IMR-90 (cell line): ENCODE data around the gene KCNJ10. TPM values are rescaled to one million over a fixed set of nuclear protein-coding genes. Genes with fewer than 3 reads are reported as not detected.

Experiments
- ATAC-seq: fragments of 200-7000 bp; cut with Tn5 transposase; 2 replicates; pipeline ENCODE4 v1.9.1; 2020; ENCODE audit warnings: low read depth, mild to moderate bottlenecking, moderate library complexity
- BruUV-seq: library from RNA; stranded (reverse); fragments of 400-500 nt; replicated peaks from 2 replicates; lab custom pipeline; 2021; lab: Mats Ljungman, UMichigan
- CTCF ChIA-PET: fragments of 300-600 bp; formaldehyde crosslinking; extraction: SDS; loops from one replicate; lab custom pipeline; 2021; ENCODE audit warnings: antibody characterized with exemption; lab: Yijun Ruan, JAX
- POLR2A ChIA-PET: fragments of 300-600 bp; sonication (Branson Sonifier 250); formaldehyde crosslinking; loops from one replicate; lab custom pipeline; 2022; ENCODE audit warnings: antibody characterized with exemption; ENCODE audit not compliant: unreplicated experiment; lab: Charles Lee
- DNase-seq: peaks from one replicate; pipeline ENCODE4 v3.0.0; 2013
- H2AFZ ChIP-seq: replicated peaks from 2 replicates; pipeline ENCODE3; 2013; ENCODE audit warnings: low read length, mild to moderate bottlenecking; ENCODE audit not compliant: poor library complexity
- H2AK5ac ChIP-seq: 2 replicates; pipeline ENCODE4 v1.6.1; 2013; ENCODE audit warnings: low read depth, low read length, inconsistent platforms
- H2AK9ac ChIP-seq: replicated peaks from 2 replicates; pipeline ENCODE3; 2013; ENCODE audit warnings: mild to moderate bottlenecking, low read depth, low read length, moderate library complexity; ENCODE audit not compliant: poor library complexity
- H2BK120ac ChIP-seq: 2 replicates; pipeline ENCODE4 v1.6.1; 2013; ENCODE audit warnings: low read depth, low read length, inconsistent platforms
- H2BK15ac ChIP-seq: 3 replicates; pipeline ENCODE4 v1.6.1; 2013; ENCODE audit warnings: low read depth, low read length, inconsistent platforms
- H2BK20ac ChIP-seq: 2 replicates; pipeline ENCODE4 v1.6.1; 2013; ENCODE audit warnings: low read depth, mild to moderate bottlenecking, inconsistent platforms, low read length, moderate library complexity
- H2BK5ac ChIP-seq: 2 replicates; pipeline ENCODE4 v1.6.1; 2013; ENCODE audit warnings: mild to moderate bottlenecking, low read depth, low read length, inconsistent platforms; ENCODE audit not compliant: poor library complexity, severe bottlenecking
- H3K14ac ChIP-seq: replicated peaks from 2 replicates; pipeline ENCODE4 v1.6.1; 2013; ENCODE audit warnings: low read depth, low read length, inconsistent platforms
- H3K18ac ChIP-seq: 2 replicates; pipeline ENCODE4 v1.6.1; 2013; ENCODE audit warnings: low read depth, low read length, control low read depth
- H3K23ac ChIP-seq: 2 replicates; pipeline ENCODE4 v1.6.1; 2013; ENCODE audit warnings: low read depth, low read length, inconsistent platforms
- H3K27ac ChIP-seq: 2 replicates; pipeline ENCODE4 v1.5.1; 2013; ENCODE audit warnings: mild to moderate bottlenecking, control low read depth, low read length; ENCODE audit not compliant: insufficient read depth
- H3K27me3 ChIP-seq: 2 replicates; pipeline ENCODE4 v1.6.1; 2013; ENCODE audit warnings: low read length; ENCODE audit not compliant: control insufficient read depth, insufficient read depth
- H3K36me3 ChIP-seq: 2 replicates; pipeline ENCODE4 v1.6.1; 2013; ENCODE audit warnings: low read length, mixed read lengths; ENCODE audit not compliant: control insufficient read depth, insufficient read depth
- H3K4ac ChIP-seq: 2 replicates; pipeline ENCODE4 v1.6.1; 2013; ENCODE audit warnings: low read depth, low read length, inconsistent platforms
- H3K4me1 ChIP-seq: 2 replicates; pipeline ENCODE4 v1.6.1; 2013; ENCODE audit warnings: low read length, mixed read lengths; ENCODE audit not compliant: control insufficient read depth, insufficient read depth
- H3K4me2 ChIP-seq: 2 replicates; pipeline ENCODE4 v1.6.1; 2013; ENCODE audit warnings: low read depth, mild to moderate bottlenecking, control low read depth, low read length, moderate library complexity
- H3K4me3 ChIP-seq: 2 replicates; pipeline ENCODE4 v1.5.1; 2013; ENCODE audit warnings: low read depth, mild to moderate bottlenecking, control low read depth, low read length, moderate library complexity; ENCODE audit not compliant: insufficient read depth
- H3K56ac ChIP-seq: 2 replicates; pipeline ENCODE4 v1.6.1; 2013; ENCODE audit warnings: low read length, inconsistent platforms; ENCODE audit not compliant: insufficient read depth; ENCODE audit errors: extremely low read depth
- H3K79me1 ChIP-seq, 2 experiments: 2 replicates each; pipeline ENCODE4 v1.6.1; 2013; ENCODE audit warnings: low read length in 2 of 2, inconsistent platforms in 1 of 2, low read depth in 1 of 2
- H3K9ac ChIP-seq: 2 replicates; pipeline ENCODE4 v1.6.1; 2013; ENCODE audit warnings: low read depth, low read length, control low read depth
- H3K9me1 ChIP-seq: 2 replicates; pipeline ENCODE4 v1.6.1; 2013; ENCODE audit warnings: low read length, inconsistent platforms; ENCODE audit not compliant: insufficient read depth
- H3K9me3 ChIP-seq: 2 replicates; pipeline ENCODE4 v1.6.1; 2013; ENCODE audit warnings: low read length; ENCODE audit not compliant: control insufficient read depth, insufficient read depth
- H4K20me1 ChIP-seq: 2 replicates; pipeline ENCODE4 v1.6.1; 2013; ENCODE audit warnings: low read length, inconsistent platforms; ENCODE audit not compliant: insufficient read depth
- H4K5ac ChIP-seq: 2 replicates; pipeline ENCODE4 v1.6.1; 2013; ENCODE audit warnings: mild to moderate bottlenecking, low read depth, low read length, control low read depth
- H4K8ac ChIP-seq, 2 experiments: 2 replicates each; pipeline ENCODE4 v1.6.1; 2013; ENCODE audit warnings: low read depth in 2 of 2, low read length in 2 of 2, control low read depth in 1 of 2, inconsistent platforms in 1 of 2
- H4K91ac ChIP-seq: 2 replicates; pipeline ENCODE4 v1.6.1; 2013; ENCODE audit warnings: low read depth, low read length, inconsistent platforms; ENCODE audit not compliant: insufficient read depth
- MAFK ChIP-seq: IDR thresholded peaks from 2 replicates; pipeline ENCODE4 v1.6.1; 2012; ENCODE audit warnings: low read depth, low read length, improper control_type of control experiment
- WGBS, 2 experiments: methylation state at CpG; one replicate each; pipeline versions ENCODE4 v1.1.5 to v1.1.7; 2013; ENCODE audit warnings: missing lambda C conversion rate in 2 of 2; ENCODE audit not compliant: insufficient read length in 1 of 2; ENCODE audit errors: extremely low coverage in 2 of 2; 5-methylcytosine and 5-hydroxymethylcytosine counted together
- dilution Hi-C: fragments of 300-500 bp; cut with HindIII; formaldehyde crosslinking; loops from one replicate; pipeline ENCODE4 v1.14.3; 2018; ENCODE audit warnings: low sequenced_read_pairs; ENCODE audit not compliant: unreplicated experiment
- in situ Hi-C: fragments of 300-500 bp; cut with MboI; formaldehyde crosslinking; loops from 3 replicates; pipeline ENCODE4 v1.14.3; 2019; ENCODE audit warnings: low sequenced_read_pairs, inconsistent platforms, mixed read lengths
- intact Hi-C: fragments of 100-400 bp; cut with micrococcal nuclease; formaldehyde crosslinking; loops from 2 replicates; pipeline ENCODE4 v1.10.0; 2022
- polyA plus RNA-seq, 3 experiments: library from polyadenylated mRNA; depleted of rRNA; stranded (reverse); fragments of >200 nt; gene quantifications; 2 replicates each; pipeline ENCODE4 v1.2.3, GENCODE V29; 2012; ENCODE audit warnings: low replicate concordance in 1 of 3
- total RNA-seq: library from RNA; depleted of rRNA; stranded (reverse); fragments of >200 nt; gene quantifications from 2 replicates; pipeline ENCODE4 v1.2.3, GENCODE V29; 2012

Gene KCNJ10
- total and polyA plus RNA-seq, 2 of the 4 experiments (the other 2 are of a cell fraction), result not detected

DNA sequence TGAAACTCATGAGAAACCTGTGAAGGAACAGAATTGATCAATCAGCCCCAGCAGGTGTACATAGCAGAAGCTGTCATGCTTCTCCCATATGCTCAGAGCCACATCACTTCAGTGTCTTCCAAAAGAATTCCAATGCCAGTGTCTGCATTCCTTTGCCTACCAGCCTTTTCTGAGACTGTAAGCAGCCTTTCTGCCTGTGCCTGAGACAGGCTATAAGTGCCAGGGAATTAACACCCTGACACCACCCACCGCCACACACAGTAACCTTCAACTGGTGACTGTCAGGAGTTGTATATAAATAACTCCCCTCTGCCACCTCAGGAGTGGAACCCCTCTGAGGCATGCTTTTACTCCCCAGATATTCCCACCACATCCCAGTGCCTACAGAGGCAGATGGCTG lies 77.8 kb downstream of the KCNJ10 start:
- intact Hi-C loops, result no loop called here
- CTCF ChIA-PET, result interaction anchor here (1.0 to 1.2 kb wide), 2 partner anchors 15 to 16 kb away, joined by 3 to 4 read pairs; no protein-coding TSS in a partner anchor

More for the DNA sequence above, 77.8 kb downstream of the KCNJ10 start:
- H2BK5ac ChIP-seq, result no peak overlapping the region
- no peak overlapping the region for H3K27ac ChIP-seq
- no peak overlapping the region for H3K56ac ChIP-seq
- no peaks in the 10 kb centered on the region for H3K79me1 ChIP-seq
- no peak for DNase-seq
- H2AK5ac ChIP-seq, result no peak overlapping the region
- H2AFZ ChIP-seq, result peak overlapping the region; percentile 48
- no TSS peak for BruUV-seq
- H3K4me1 ChIP-seq, result peaks cover 2% of the 10 kb centered on the region; the same call in 1 of the 2 replicates
- H3K9ac ChIP-seq, result no peak overlapping the region
- no peak overlapping the region for H2BK120ac ChIP-seq
- H3K4me3 ChIP-seq, result no peak overlapping the region
- no peak overlapping the region for H3K18ac ChIP-seq
- no peak overlapping the region for H2BK20ac ChIP-seq
- H3K9me1 ChIP-seq, result no peaks in the 10 kb centered on the region
- H3K36me3 ChIP-seq, result no peaks in the 10 kb centered on the region
- no peak overlapping the region for H3K23ac ChIP-seq
- no peak overlapping the region for H4K8ac ChIP-seq
- no peak for TF ChIP-seq MAFK
- H3K4me2 ChIP-seq, result no peak overlapping the region
- ATAC-seq, result 0 out of 2 replicates have a peak, but pooled peaks have one; percentile 30
- H4K5ac ChIP-seq, result no peak overlapping the region
- POLR2A ChIA-PET, result no interaction called here
- in situ Hi-C loops (no loop called here), dilution Hi-C loops (no loop called here)
- H2AK9ac ChIP-seq, result no peak overlapping the region
- H3K14ac ChIP-seq, result no peak overlapping the region
- H4K91ac ChIP-seq, result no peak overlapping the region
- WGBS, 2 experiments, result no CpG with 5 or more reads among the region's 1 CpG
- no peak overlapping the region for H3K4ac ChIP-seq
- H2BK15ac ChIP-seq, result no peak overlapping the region
- no peaks in the 10 kb centered on the region for H3K9me3 ChIP-seq
- no peaks in the 10 kb centered on the region for H4K20me1 ChIP-seq
- H3K27me3 ChIP-seq, result peaks cover 3% of the 10 kb centered on the region
